H1 (cell line): Measurements from ENCODE around the gene CIAO2A.

Experiments
- POLR2A ChIP-seq, 2 experiments: IDR thresholded peaks; 1 replicate in 1 of 2; 2 replicates in 1 of 2; pipeline ENCODE4 v1.6.1; 2011; ENCODE audit warnings: low read depth in 2 of 2, low read length in 2 of 2, mild to moderate bottlenecking in 2 of 2; ENCODE audit errors: control extremely low read depth in 1 of 2
- TF ChIP-seq, protein P1 (sequence below), 3 experiments: IDR thresholded peaks; 1 replicate in 2 of 3; 2 replicates in 1 of 3; pipeline versions ENCODE4 v1.5.1 to v1.6.1; 2011; ENCODE audit warnings: low read length in 3 of 3, mild to moderate bottlenecking in 3 of 3, inconsistent platforms in 2 of 3, low read depth in 1 of 3, moderate library complexity in 1 of 3; ENCODE audit not compliant: insufficient read depth in 1 of 3; ENCODE audit errors: control extremely low read depth in 1 of 3

GRCh38 chr15:64099379-64099778 lies 5.7 kb upstream of the CIAO2A start:
- TF ChIP-seq, protein P1, sequence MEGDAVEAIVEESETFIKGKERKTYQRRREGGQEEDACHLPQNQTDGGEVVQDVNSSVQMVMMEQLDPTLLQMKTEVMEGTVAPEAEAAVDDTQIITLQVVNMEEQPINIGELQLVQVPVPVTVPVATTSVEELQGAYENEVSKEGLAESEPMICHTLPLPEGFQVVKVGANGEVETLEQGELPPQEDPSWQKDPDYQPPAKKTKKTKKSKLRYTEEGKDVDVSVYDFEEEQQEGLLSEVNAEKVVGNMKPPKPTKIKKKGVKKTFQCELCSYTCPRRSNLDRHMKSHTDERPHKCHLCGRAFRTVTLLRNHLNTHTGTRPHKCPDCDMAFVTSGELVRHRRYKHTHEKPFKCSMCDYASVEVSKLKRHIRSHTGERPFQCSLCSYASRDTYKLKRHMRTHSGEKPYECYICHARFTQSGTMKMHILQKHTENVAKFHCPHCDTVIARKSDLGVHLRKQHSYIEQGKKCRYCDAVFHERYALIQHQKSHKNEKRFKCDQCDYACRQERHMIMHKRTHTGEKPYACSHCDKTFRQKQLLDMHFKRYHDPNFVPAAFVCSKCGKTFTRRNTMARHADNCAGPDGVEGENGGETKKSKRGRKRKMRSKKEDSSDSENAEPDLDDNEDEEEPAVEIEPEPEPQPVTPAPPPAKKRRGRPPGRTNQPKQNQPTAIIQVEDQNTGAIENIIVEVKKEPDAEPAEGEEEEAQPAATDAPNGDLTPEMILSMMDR (IDR thresholded peaks at IDR 0.05; ENCODE audit: control extremely low read depth in 1 of 3, insufficient read depth in 1 of 3, low read depth in 1 of 3, low read length in 3 of 3), result no peak
- no peak for TF ChIP-seq POLR2A (IDR thresholded peaks at IDR 0.05; ENCODE audit: control extremely low read depth in 1 of 2, low read depth in 2 of 2, low read length in 2 of 2)
